Epithelial cell of esophagus (primary cell): ENCODE data around the gene ARF6.
"Not testable (repeated sequence)": the region's sequence is repeated elsewhere in the genome, so short reads cannot be mapped to it uniquely, and the experiment has no call there.

ENCODE experiments used
- DNase-seq: peaks from one replicate; pipeline ENCODE4 v3.0.0; 2010; ENCODE audit warnings: low read depth
- H3K4me3 ChIP-seq: 2 replicates; pipeline ENCODE4 v1.5.1; 2011; ENCODE audit warnings: mild to moderate bottlenecking, low read length, control low read depth
- CTCF ChIP-seq: IDR thresholded peaks from 2 replicates; pipeline ENCODE4 v1.5.1; 2011; ENCODE audit warnings: low read depth, mild to moderate bottlenecking, low read length, control low read depth, inconsistent platforms; ENCODE audit not compliant: insufficient read depth; ENCODE audit errors: missing control alignments

Gene ARF6

GRCh38 chr14:49892301-49892635, 614 bp upstream of the ARF6 start:
- DNase-seq = peak; percentile 72
- peak overlapping the region; percentile 91 for H3K4me3 ChIP-seq
- no peak for TF ChIP-seq CTCF

- peak; percentile 52 for DNase-seq
- TF ChIP-seq CTCF = no peak
- peak overlapping the region; percentile 91 for H3K4me3 ChIP-seq
Measured at GRCh38 chr14:49893309-49894213, 679 bp downstream of the ARF6 start.

GRCh38 chr14:49894214-49895107, 1.6 kb downstream of the ARF6 start:
- H3K4me3 ChIP-seq = peak overlapping the region; percentile 91
- not testable (repeated sequence) for DNase-seq

- DNase-seq = peak; percentile 36
- peak overlapping the region; percentile 91 for H3K4me3 ChIP-seq
- TF ChIP-seq CTCF = no peak
Measured at GRCh38 chr14:49895480-49895879, 2.6 kb downstream of the ARF6 start.

- DNase-seq = not testable (repeated sequence)
- peak overlapping the region; percentile 91 for H3K4me3 ChIP-seq
Measured at GRCh38 chr14:49896272-49896671, 3.4 kb downstream of the ARF6 start.

GRCh38 chr14:49896966-49897365, 4.1 kb downstream of the ARF6 start:
- no peak for TF ChIP-seq CTCF
- no peak for DNase-seq
- H3K4me3 ChIP-seq = peak overlapping the region; percentile 91

GRCh38 chr14:49897414-49897813, 4.5 kb downstream of the ARF6 start:
- TF ChIP-seq CTCF = no peak
- H3K4me3 ChIP-seq = peak overlapping the region; percentile 91
- DNase-seq = no peak
